GM21576 (cell line): ENCODE measurements around the gene HAND1.

Experiments
- ATAC-seq: cut with Tn5 transposase; IDR thresholded peaks from one replicate; pipeline ENCODE4 v1.9.1; 2021; ENCODE audit warnings: mild to moderate bottlenecking, moderate library complexity; ENCODE audit not compliant: unreplicated experiment

HAND1 gene

GRCh38 chr5:154461531-154461930, 16.5 kb downstream of the HAND1 start:
- no peak for ATAC-seq

GRCh38 chr5:154460172-154460571, 17.9 kb downstream of the HAND1 start:
- no peak for ATAC-seq

DNA sequence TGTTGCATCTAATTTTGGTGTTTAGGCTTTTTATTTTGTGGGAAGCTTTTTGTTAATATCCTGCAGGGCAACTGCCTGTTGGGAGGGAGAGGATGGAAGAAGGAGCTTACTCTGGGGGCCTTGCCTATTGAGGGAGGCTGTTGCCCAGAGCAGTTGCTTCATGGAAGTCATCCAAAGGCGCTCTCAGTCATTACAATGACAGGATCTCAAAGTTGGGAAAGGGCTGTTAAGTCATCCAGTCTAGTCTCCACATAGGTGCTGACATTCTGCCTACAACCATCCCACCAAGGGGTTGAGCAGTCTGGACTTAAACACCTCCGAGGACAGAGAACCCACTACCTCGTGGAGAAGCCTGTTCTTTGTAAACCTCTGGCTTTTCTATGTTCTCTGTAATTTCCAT, 19.0 kb downstream of the HAND1 start:
- ATAC-seq, result no peak

DNA sequence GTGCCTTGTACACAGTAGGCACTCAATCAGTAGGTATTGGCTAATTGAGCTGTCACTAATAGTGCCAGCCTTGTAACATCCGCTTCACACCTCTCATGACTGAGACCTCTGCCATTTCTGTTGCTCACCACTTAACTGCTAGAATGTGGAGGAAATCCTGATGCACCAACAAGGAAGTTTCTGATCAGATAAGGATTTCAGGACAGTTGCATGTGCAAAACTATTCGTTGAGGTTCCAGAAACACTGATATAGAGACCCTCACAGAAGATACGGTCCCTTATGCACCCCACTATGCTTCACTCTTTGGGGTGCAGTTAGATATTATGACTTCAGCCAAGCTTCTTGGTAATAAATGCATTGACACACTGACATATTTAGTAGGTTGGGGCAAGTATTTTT, 21.5 kb downstream of the HAND1 start:
- ATAC-seq, result no peak

DNA sequence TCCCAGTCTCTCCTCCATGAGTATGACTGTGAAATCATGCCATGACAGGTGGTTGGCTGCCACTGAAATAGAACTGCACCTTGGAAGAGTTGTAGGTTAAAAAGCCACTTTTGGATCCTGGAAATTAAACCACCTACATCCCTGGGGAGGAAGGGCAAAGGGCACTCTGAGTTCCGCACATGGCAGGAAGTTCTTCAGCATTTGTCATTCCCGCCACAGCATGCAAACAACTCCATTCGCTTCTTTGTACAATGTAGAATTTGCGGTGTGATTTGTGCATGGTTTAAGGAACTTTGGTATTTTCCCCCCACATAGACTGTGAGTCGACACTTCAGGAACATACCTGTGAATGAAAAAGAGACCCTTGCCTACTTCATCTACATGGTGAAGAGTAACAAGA, 22.4 kb downstream of the HAND1 start:
- no peak for ATAC-seq

DNA sequence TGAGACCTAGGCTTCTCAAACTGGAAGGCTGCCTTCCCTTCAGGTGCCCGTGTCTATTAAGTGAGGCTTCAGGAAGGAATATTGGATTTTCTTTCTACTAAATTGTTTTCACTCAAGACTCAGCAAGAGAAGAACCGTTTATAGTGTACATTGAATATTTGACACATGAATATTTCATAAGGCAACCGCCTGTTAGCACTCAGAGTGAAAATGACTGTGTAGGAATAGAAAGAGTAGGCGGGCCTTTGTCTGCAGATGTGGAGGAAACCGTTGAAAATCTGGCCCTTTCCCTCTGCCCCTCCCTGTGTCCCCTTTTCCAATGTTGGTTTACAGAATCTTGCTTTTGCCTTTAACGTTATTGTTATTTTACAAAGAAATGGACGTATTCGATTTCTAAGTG, 26.1 kb downstream of the HAND1 start:
- no peak for ATAC-seq

DNA sequence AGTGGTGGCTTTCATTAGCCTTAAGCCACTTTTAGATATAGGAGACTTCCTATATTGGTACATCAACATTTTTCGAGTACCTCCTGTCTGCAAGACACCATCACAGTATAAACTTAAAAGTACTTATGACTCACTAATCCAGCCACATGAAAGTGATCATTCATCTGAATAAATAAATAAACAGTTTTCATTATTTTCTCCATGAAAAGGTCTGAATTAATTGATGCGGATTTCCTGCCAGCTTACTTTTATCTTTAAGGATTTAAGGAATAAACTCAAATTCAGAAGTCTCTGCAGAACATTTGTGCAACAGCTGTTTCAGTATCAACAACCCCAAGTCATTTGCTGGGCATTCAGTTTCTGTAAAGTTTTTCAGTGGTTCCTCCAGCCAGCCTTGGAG, 28.2 kb downstream of the HAND1 start:
- no peak for ATAC-seq

GRCh38 chr5:154447089-154447725, 30.8 kb downstream of the HAND1 start:
- no peak for ATAC-seq

DNA sequence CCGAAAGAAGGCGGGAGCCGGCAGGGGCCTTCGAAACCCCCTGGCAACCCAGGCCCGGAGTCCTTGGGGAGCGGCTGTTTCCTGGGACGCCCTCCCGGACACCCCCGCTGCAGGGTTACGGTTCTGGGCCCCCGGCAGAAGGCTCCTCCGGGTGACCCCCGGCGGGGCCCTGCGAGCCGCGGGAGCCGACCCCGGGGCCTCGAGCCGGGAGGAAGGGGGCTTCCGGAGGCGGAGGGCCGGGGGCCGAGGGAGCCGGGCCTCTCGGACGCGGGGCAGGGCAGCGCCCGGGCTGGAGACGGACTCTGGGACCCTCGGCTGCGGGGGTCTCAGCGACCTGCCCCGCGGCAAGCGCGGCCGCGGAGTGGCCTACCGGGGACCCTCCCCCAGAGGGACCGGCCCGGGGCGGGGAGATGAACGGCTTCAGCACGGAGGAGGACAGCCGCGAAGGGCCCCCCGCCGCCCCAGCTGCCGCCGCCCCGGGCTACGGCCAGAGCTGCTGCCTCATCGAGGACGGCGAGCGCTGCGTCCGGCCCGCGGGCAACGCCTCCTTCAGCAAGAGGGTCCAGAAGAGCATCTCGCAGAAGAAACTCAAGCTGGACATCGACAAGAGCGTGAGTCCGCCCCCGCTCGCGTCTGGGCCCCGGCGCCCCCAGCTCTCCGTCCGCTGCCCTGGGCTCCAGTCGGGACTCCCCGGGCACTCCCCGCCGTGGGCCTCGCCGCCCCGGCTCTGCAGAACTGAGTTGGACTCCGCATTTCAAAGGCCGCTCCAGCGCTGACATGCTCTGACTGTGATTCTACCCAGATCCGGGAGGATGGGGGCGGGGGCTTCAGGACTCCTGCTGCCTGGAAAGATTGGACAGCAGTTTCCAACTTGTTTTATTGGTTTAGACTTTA, 31.6 kb downstream of the HAND1 start:
- ATAC-seq, result peak; percentile 15

- ATAC-seq, result peak; percentile 90
These were observed 32.4 kb downstream of the HAND1 start, which contains the start of gene SAP30L for GRCh38 chr5:154445422-154446194. SAP30L (plus strand) TSS chr5:154445997; CDS start chr5:154446605, 608 bp downstream.

- peak; percentile 18 for ATAC-seq
These were observed 33.2 kb downstream of the HAND1 start for GRCh38 chr5:154444556-154445421.

DNA sequence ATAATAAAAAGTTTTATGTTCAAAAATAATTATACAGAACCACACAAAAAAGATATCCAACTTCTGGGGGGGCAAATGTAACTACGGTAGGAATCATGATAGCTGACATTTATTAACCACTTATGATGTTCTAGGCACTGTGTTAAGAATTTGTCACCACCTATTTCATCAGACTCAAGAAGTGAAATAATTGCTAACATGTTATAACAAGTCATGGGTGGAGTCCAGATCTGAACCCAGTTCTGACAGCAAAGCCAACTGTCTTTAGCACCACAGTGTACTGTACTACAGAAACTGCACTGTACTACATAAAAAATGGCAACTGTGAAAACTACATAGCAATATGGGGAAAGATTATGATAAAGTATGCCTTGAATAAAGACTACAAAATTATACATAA, 35.2 kb downstream of the HAND1 start:
- no peak for ATAC-seq

DNA sequence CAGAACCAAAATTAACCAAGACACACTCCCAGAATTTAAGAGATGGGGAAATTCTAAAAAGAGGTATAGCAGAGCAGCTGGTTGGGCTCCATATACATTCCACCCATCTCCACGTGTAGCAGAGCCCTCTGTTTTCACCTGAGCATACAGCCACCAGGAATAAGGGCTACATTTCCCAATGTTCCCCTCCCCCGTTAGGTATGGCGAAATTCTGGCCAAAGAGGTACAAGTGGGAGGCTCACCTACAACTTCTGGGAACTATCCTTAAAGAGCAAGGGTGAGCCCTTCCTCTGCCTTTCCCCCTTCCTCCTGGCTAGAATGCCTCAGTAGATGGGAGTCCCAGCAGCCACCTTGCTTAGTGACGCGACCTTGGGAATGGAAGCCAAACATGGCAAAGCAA, 37.5 kb downstream of the HAND1 start:
- no peak for ATAC-seq

- ATAC-seq, result no peak
These were observed 40.6 kb downstream of the HAND1 start for GRCh38 chr5:154437281-154437965.

DNA sequence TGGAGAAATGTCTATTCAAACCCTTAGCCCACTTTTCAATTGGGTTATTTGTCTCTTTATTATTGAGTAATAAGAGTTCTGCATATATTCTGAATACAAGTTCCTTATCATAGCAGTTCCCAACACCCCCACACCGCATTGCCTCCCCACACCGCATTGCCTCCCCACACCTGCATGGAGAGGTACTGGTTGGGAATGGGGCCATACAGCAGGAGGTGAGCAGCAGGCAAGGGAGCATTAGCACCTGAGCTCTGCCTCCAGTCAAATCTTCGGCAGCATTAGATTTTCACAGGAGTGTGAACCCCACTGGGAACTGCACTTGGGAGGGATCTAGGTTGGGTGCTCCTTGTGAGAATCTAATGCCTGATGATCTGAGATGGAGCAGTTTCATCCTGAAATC, 42.8 kb downstream of the HAND1 start:
- ATAC-seq, result no peak

DNA sequence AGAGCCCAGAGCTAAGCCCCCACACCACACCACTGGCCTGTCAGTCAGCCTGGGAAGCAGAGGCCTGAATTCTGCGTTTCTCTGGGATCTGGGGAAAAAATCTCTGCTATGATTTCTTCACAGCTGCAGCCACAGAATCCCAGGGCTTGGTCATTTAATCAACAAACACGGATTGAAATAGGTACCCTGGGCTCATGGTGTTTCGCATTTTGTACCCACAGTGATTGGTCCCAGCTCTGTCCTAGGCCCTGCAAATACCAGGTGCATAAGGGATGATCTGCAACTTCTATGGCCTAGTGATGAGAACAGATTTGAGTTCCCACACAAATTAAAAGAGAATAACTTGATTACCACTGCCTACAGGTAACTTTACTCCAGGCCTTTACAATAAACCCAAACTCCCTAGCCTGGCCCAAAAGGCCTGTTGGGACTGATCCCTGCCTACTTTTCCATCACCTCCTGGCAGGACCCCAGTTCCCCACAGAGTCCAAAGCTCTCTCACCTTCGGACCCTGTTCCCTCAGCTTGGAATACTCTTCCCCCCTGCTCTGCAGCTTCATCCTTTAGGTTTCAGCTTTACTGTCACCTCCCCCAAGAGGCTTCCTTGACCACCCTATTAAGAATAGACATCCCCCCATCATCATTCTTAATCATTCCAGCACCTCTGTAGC, 46.9 kb downstream of the HAND1 start:
- no peak for ATAC-seq

GRCh38 chr5:154430466-154430865, 47.6 kb downstream of the HAND1 start:
- no peak for ATAC-seq

DNA sequence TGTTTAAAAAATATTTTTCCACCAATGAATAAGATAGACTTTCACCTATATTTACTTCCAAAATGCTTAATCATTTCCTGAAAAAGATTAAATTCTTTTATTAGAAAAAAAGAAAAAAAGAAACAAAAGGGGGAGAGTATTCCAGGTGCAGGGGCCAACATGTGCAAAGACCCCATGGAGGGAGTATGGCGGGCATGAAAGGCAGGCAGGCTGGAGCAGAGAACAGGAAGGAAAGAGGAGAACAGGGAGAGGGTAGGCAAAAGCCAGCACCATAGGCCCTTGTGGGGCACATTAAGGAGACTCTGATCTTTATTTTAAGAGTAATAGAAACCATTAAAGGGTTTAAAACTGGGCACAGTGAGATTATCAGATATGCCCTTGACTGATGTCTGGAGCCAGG, 48.7 kb downstream of the HAND1 start:
- ATAC-seq, result no peak

DNA sequence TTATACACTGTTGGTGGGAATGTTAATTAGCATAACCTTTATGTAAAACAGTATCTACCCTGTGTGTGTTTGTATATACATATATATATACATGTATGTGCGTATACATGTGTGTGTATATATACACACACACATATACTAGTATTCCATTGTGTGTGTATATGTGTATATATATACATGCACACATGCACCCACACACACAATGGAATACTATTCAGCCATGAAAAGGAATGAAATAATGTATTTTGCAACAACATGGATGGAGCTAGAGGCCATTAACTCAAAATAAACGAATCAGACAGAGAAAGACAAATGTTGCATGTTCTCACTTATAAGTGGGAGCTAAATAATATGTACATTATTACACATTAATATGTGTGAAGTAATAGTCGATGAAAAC, 49.8 kb downstream of the HAND1 start:
- no peak for ATAC-seq
